Measurements from ENCODE around the gene CITED4. TPM values are rescaled to one million over a fixed set of nuclear protein-coding genes. Genes with fewer than 3 reads are reported as not detected.

Gene CITED4
- total RNA-seq, 1 experiment from 2014 or later: 9.5 TPM

GRCh38 chr1:40884055-40884795 is 22.1 kb upstream of the CITED4 start:
- Mint-ChIP-seq H3K4me3 (peak overlapping the region; percentile 36 to 44; a peak in 3 of 5 replicates), H3K9me3 (no peaks in the 10 kb centered on the region), H3K4me1 (peaks cover 15 to 30% of the 10 kb centered on the region in 2 experiments), H3K27ac (no peak overlapping the region; a peak in 1 of 7 replicates), H3K27me3 (ENCODE audit: low read depth) (peaks cover 25% of the 10 kb centered on the region), H3K36me3 (ENCODE audit: insufficient read depth in 1 of 3, low read depth in 3 of 3) (no peaks in the 10 kb centered on the region)
- Histone ChIP-seq H3K79me2 (ENCODE audit: insufficient read depth, low read length) (no peaks in the 10 kb centered on the region), H4K91ac (ENCODE audit: insufficient read length, low read depth, low read length) (no peak overlapping the region), H2BK120ac (ENCODE audit: low read depth, low read length, poor library complexity, severe bottlenecking) (no peak overlapping the region), H3K14ac (ENCODE audit: insufficient read depth, low read length) (no peak overlapping the region), H2BK5ac (ENCODE audit: insufficient read length, low read length) (no peak overlapping the region), H3K18ac (ENCODE audit: insufficient read length, low read depth, low read length) (no peak overlapping the region), H2BK15ac (ENCODE audit: low read depth, low read length) (no peak overlapping the region), H3K56ac (ENCODE audit: insufficient read length, low read depth, low read length) (no peak overlapping the region), H3K23ac (ENCODE audit: insufficient read length, low read depth, low read length) (no peak overlapping the region), H4K5ac (ENCODE audit: insufficient read length, low read depth, low read length) (no peak overlapping the region), H4K8ac (replicated peaks; ENCODE audit: insufficient read length, low read depth, low read length) (no peak overlapping the region), H4K20me1 (ENCODE audit: control insufficient read depth, insufficient read depth, insufficient read length) (no peaks in the 10 kb centered on the region), H3K23me2 (ENCODE audit: insufficient read length, low read depth, low read length, poor library complexity, severe bottlenecking) (no peaks in the 10 kb centered on the region), H3K9ac (ENCODE audit: extremely low read depth, insufficient read length, low read length) (no peak overlapping the region), H3K4me2 (ENCODE audit: insufficient read depth, insufficient read length, low read length) (peak overlapping the region; percentile 18), H2AK5ac (ENCODE audit: insufficient read length, low read length) (no peak overlapping the region), H2AFZ (ENCODE audit: low read length) (no peak overlapping the region), H2BK12ac (ENCODE audit: insufficient read length, low read depth, low read length) (no peak overlapping the region), H2BK20ac (ENCODE audit: low read depth, low read length, poor library complexity, severe bottlenecking) (no peak overlapping the region), H3K4ac (ENCODE audit: low read depth, low read length) (no peak overlapping the region), H3K27ac (ENCODE audit: insufficient read length, low read depth, low read length) (no peak overlapping the region), H3K9me3 (ENCODE audit: control insufficient read depth, low read depth, low read length) (no peaks in the 10 kb centered on the region), H3K4me1 (ENCODE audit: insufficient read depth, low read length) (no peaks in the 10 kb centered on the region), H3T11ph (ENCODE audit: low read length) (no peak overlapping the region), H3K79me1 (ENCODE audit: insufficient read depth, low read depth, low read length, poor library complexity, severe bottlenecking) (no peaks in the 10 kb centered on the region), H3K27me3 (ENCODE audit: insufficient read depth, low read length) (no peaks in the 10 kb centered on the region; the same call in 1 of the 2 replicates)
- no peak for TF ChIP-seq CTCF (conservative IDR thresholded peaks at IDR 0.05)
- no CpG with 5 or more reads among the region's 73 CpGs for WGBS (ENCODE audit: extremely low coverage, insufficient read length, low lambda C conversion rate)
- peak; percentile 41 for DNase-seq

Data from H9 (cell line).